Measurements from ENCODE around the gene LDLRAD3.

Gene LDLRAD3

DNA sequence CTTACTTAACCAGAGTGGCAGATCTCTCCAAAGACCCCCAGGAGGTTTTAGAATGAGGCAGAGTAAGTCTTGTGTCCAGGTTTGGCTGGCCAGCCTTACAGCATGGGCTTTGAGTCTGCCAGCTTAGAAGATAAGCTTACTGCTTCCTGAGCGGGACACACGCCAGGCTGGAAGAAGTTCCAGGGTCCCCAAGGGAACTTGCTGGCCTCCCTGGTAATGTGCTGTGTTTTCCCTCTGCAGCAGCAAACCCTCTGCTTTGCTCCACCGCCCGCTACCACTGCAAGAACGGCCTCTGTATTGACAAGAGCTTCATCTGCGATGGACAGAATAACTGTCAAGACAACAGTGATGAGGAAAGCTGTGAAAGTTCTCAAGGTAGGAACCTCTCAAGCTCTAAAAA, 154.2 kb downstream of the LDLRAD3 start:
- in situ Hi-C loops (cut with MboI; ENCODE audit: low sequenced_read_pairs): no loop called here

DNA sequence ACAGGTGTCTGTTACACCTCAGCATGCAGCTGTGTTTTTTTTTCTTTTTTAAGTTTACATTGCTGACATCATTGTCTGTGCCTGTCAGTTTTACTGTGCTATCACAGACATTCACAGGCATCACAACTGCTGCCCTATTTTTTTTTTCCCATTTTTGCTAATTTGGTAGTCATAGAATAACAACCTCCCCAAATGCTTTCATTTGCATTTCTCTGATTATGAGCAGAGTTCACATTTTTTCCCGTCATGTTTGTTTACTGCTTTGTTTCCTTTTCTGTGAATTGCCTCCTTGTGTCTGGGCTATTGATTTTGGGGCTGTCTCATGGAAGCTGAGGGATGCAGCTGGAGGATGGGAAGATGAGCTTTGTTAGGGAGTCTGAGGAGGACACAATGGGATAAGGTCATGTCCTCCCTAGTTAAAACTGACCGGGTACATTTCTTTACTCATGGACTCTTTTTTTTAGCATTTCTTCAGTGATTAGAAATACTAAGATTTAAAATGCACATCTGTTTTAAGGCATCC, 155.1 kb downstream of the LDLRAD3 start:
- in situ Hi-C loops (cut with MboI; ENCODE audit: low sequenced_read_pairs): no loop called here

DNA sequence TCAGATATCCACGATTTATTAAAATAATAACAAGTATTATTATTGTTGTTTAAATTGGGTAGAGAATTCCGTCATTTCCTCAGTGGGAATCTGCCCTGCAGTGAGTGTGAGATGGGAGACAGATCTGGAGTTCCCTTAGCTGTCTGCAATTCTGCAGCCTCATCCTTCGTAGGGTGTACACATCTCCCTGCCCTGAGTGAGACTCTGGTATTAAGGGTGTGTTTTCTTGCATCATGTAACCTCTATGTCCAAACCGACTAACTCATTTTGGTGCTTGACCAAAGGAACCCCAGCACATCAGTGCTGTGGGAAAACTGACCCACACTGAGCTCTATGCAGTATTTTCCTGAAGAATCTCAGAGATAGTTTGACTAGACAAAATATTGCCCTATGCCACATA, 157.6 kb downstream of the LDLRAD3 start:
- in situ Hi-C loops (cut with MboI; ENCODE audit: low sequenced_read_pairs): no loop called here

DNA sequence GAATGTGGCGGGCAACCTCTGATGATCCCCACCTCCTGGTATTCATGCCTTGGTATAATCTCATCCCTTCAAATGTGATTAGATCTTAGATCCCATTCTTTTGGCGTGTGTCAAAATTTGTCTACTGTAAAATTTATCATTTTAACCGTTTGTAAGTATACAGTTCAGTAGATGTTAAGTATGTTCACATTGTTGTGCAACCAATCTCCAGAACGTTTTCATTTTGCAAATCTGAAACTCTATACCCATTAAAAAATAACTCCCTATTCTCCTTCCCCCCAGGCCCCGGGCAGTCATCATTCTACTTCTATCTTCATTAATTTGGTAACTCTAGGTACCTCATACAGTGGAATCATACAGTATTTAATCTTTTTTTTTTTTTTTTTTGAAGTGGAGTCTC, 159.0 kb downstream of the LDLRAD3 start:
- in situ Hi-C loops (cut with MboI; ENCODE audit: low sequenced_read_pairs): no loop called here

DNA sequence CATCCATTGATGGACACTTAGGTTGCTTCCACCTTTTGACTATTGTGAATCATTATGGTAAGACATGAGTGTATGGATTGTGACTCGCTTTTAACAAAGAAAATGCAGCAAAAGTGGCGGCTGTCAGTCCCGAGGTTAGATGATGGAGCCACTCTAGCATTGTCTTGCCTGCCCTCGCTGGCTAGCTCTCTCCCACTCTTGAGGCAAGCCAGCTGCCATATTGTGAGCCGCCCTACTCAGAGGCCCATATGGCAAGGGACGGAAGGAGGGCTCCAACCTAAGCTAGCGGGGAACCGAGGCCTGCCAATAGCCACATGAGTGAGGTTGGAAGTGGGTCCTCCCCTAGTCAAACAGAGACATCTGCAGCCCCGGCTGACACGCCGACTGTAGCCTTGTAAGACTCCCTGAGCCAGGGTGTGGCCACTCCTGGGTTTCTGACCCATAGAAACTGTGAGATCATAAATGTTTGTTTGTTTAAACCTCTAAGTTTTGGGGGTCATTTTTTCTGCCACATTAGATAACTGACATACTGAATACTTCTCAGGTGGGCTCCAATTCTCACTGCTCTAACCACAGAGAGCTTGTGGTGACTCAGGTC, 160.2 kb downstream of the LDLRAD3 start:
- in situ Hi-C loops (cut with MboI; ENCODE audit: low sequenced_read_pairs): no loop called here

DNA sequence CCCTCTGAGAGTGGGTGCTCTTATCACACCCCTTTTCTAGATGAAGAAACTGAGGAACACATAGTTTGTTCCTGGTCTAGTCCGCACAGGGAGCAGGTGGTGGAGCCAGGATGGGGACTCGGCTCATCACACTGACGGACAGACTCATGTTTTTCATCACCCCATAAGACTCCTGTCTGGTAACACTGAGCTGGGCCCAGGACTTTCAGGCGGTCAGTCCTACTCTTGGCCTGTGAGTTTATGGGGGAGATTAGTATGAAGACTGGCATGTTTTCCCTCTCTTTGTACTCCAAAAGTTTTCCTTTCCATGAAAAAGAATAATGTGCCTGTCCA, 160.8 kb downstream of the LDLRAD3 start:
- in situ Hi-C loops (cut with MboI; ENCODE audit: low sequenced_read_pairs): no loop called here

DNA sequence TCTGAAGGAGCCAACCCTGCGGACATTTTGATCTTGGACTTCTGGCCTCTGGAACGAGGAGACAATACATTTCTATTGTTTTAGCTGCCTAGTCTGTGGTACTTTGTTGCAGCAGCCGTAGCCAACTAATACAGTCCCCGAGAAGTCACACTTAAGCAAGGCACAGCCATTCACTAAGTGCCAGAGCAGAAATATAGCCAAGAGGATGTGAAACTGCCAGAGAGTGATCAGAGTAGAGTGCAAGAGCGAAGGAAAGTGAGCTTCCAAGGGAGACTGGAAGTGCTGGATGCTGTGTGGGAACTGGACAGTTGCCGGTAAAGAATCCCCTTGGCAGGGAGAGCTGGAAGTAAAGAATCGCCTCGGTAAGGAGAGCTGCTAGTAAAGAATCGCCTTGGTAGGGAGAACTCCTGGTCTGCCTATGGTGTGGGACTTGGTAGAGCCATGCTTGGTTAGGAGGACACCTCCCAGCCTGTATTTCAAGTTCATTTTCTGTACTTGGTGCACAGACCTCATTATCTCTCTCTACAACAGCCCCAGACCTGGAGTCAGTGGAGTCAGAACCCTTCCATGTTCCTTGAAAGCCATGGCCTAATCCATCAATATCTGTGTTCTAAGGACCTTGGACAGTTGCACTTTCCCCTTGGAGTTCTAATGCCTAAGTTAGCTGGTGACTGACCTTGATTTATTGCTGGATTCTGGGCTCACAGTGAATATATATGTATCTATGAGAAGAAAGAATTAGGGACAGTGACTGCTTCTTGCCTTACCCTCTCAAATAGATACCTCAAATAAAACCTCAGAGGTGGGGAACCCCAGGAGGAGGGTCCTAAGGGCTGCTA, 162.1 kb downstream of the LDLRAD3 start:
- in situ Hi-C loops (cut with MboI; ENCODE audit: low sequenced_read_pairs): no loop called here

DNA sequence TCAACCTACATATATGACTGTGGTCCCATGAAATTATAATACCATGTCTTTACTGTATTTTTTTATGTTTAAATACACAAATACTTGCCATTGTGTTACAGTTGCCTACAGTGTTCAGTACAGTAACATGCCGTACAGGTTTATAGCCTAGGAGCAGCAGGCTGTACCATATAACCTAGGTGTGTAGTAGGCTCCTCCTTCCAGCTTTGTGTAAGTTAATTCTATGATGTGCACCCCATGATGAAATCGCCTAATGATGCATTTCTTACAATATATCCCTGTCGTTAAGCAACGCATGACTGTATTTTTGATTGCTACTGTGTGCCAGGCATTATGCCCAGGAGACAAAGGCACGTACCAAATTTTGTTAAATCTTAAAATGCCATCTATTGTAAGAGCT, 163.7 kb downstream of the LDLRAD3 start:
- in situ Hi-C loops (cut with MboI; ENCODE audit: low sequenced_read_pairs): no loop called here

DNA sequence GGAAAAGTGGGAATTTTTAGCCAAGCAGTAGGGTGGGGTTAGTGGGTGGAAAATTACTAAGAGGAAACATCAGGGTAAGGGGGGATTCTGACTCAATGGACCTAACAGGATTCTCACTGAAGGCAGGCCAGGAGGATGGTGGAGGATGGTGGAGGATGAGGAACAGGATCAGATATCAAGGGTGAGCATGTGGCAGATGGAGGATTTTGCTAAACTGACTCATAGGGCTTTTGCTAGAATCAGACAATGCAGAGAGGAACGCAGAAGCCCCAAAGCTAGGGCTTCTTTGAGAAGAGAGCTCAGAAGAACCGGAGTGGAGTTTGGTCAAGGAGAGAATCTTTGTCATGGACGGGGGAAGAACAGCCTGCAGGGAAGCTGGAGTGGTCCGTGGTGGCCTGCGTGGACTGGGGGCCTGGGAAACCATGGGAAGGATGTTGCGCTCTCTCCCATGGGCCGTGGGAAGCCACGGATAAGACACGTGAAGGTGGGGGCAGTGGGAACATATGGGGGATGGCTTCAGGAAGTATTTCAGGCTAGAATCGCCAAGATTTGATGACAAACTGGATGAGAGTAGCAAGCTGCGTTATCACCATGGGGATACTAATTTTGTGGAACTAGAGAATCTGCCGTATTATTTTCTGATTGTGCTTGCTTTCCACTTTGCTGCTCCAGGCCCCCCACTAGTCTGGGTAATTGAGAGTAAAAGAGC, 165.2 kb downstream of the LDLRAD3 start:
- in situ Hi-C loops (cut with MboI; ENCODE audit: low sequenced_read_pairs): no loop called here

DNA sequence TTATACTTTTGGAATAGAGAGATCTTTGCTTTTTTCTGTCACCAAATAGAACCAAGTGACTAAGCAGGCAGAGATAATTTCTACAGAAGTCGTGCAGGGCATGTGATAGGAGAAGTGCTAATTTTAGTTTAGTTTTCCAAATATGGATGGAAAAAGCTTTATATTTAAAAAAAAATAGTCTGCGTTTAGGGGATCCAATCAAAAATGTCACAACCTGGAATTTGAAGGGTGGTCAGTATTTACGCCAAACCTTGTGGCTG, 165.7 kb downstream of the LDLRAD3 start:
- in situ Hi-C loops (cut with MboI; ENCODE audit: low sequenced_read_pairs): no loop called here

DNA sequence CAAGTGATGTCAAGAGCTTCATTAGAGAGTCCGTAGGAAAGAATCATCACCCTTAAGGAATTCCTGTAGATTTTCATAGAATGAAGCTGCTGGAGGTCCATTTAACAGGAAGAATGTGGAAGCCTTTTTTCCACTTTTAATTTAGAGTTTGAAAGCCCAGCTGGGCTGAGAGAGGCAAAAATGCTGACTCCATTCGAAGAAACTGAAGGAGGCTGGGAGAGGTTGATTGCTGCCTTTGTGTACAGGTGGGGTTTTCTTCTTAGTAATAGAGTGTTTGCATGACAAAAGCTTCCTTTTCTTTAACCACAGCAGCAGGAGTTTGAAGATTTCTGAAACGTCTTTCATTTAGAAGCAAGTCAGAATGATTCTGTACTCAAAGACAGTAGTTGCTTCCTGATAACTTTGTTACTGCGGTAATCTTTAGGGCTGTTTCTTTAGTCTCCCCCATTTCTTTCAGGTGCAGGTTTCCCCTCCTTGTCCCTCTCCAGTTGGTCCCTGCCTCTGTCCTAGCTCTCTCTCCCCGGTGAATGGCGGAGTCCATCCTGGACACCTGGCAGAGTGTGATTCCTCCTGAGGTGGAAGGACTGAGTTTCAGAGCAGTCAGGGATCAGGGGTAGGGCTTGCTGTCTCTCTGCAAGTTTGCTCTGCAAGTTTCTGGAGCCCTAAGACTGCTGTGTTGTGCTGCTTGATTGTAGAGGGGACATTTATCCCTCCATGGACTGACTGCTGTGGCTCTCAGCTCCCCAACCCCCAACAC, 166.2 kb downstream of the LDLRAD3 start:
- in situ Hi-C loops (cut with MboI; ENCODE audit: low sequenced_read_pairs): no loop called here

DNA sequence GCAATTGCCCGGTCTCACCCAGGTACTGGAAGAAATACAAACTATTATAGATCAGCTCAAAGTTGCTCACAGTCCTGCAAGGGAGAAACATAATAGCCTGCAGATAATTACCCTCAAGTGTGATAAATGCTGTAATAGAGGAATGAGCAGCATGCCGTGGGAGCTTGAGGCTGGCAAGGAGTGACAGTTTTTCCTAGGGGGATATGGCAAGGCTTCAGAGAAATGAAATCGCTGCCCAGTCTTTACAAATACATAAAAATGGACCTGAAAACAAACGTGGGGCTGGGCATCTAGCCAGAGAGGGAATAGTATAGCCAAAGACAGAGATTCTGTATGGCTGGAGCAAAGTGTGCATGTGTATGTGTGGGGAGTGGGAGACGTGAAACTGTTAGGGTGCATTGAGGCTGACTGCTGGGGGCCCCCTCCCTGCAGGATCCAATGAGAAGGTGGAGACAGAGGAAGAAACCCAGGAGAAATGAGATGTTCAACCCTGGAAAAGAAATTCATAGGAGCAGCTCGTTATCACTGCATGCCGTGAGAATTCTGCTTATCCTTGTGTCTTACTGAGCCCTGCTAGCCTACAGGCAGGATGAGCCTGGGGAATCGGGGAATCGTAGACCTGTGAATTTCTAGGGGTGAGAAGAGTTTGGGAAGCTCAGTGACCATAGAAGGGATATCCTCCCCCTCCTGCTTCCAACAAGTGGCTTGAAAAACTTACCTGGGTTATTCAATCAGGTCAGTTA, 167.0 kb downstream of the LDLRAD3 start:
- in situ Hi-C loops (cut with MboI; ENCODE audit: low sequenced_read_pairs): no loop called here

DNA sequence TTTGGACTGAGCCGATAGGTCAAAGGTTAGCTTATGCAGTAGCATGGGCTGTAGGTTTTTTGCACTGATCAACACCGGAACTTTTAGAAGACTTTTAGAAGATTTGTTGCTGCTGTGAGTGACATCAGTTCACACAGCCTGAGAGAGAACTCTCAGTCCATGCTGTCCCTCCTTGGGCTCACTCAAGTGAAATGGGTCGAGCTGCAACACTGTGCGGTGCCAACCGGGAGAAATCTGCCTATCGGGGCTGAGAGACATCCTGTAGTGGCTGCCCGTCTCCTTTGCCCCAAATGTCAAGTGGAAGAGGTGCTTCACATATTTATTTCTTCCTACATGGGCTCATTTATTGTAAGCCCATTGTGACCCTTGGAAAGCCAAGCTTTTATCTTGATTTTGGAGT, 170.2 kb downstream of the LDLRAD3 start:
- in situ Hi-C loops (cut with MboI; ENCODE audit: low sequenced_read_pairs): no loop called here

DNA sequence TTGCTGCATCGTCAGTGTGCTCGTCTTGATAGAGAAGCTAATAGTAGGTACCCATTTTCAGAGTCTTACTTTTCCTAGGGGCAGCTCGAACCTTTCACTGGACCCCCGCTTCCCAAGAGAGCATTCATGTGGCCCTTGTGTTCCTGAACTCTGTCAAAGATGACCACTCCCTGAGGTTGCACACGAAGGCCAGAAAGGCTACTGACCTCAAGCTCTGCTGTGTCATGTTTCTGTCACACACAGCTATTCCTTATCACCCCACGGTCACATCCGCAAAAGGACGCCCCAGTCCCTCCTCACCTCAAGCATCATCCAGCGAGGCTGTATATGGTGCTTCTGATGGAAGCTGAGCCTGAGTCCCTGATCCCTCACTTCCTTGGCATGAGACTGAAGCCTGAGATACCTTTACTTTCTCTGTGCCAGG, 171.5 kb downstream of the LDLRAD3 start:
- in situ Hi-C loops (cut with MboI; ENCODE audit: low sequenced_read_pairs): no loop called here

DNA sequence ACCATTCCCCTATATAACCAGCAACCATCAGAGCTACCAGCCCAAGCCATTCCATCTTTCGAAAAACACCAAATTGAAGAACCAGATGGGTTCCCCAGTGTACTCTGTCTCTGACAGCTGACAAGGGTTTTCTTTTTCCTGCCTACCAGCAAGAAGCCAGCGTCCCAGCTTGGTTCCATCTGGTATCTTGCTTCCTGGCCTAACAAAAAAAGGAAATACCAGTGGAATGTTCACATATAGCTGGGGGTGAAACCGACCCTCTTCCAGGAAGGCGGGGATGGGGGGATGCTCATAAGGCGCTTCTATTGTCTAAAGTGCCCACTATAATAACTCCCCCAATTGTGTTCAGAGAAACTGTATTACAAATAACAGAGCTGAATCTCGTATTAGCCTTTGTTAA, 172.3 kb downstream of the LDLRAD3 start:
- in situ Hi-C loops (cut with MboI; ENCODE audit: low sequenced_read_pairs): no loop called here

DNA sequence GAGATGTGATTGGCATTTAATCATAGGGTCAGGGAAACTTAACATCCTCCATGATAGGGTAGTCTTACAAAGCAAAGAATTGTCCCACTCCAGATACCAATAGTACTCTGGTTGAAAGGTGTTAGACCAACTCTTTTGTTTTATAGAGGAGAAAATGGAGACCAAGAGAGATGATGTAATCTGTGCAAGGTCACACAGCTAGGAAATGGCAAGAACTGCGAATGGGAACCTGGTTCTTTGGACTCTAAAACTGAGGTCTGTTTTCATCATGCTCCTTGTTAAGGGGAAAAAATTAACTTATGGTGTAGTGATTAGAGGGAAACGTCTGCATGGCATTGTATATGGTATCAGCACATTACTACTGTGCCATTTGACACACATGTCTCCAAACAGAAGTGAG, 174.2 kb downstream of the LDLRAD3 start:
- in situ Hi-C loops (cut with MboI; ENCODE audit: low sequenced_read_pairs): no loop called here

DNA sequence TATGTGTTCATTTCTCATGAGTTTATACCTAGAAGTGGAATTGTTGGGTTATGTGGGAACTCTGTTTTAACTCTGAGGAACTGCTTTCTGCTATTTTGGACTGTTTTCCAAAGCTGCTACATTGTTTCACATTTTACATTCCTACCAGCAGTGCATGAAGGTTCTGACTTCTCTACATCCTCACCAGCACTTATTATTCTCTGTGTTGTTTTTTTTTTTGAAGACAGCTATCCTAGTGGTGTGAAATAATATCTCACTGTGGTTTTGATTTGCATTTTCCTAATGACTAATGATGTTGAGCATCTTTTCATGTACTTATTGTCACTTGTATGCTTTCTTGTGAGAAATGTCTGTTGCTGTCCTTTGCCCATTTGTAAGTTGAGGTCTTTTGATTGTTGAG, 175.4 kb downstream of the LDLRAD3 start:
- in situ Hi-C loops (cut with MboI; ENCODE audit: low sequenced_read_pairs): no loop called here

DNA sequence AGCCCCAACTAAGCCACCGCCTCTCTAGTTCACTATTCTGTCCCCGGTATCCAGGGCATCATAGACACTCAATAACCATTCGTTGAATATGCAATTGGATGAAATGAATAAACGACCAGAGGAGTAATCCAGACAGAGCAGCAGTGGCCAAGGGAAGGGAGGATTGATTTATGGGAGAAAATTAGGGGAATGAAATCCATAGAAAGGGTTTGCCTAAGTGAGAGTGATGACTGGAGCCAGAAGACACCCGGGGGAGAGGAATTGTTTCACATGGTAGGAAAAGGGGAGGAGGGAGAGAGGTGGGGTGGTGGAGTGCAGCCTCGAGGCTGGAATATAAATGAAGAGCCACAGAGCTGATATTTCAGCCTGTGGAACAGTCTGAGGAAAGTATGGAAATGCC, 177.2 kb downstream of the LDLRAD3 start:
- in situ Hi-C loops (cut with MboI; ENCODE audit: low sequenced_read_pairs): no loop called here

DNA sequence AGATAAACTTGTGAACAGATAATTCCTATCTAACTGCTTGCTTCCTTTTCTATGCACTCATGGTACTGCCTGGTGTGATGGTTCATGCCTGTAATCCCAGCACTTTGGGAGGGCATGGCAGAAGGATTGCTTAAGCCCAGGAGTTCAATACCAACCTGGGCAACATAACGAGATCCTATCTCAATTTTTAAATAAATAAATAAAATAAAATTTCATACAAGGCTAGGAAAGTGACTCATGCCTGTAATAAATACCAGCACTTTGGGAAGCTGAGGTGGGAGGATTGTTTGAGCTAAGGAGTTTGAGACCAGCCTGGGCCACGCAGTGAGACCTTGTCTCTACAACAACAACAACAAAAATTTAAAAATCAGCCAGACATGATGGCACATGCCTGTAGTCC, 178.8 kb downstream of the LDLRAD3 start:
- in situ Hi-C loops (cut with MboI; ENCODE audit: low sequenced_read_pairs): no loop called here

DNA sequence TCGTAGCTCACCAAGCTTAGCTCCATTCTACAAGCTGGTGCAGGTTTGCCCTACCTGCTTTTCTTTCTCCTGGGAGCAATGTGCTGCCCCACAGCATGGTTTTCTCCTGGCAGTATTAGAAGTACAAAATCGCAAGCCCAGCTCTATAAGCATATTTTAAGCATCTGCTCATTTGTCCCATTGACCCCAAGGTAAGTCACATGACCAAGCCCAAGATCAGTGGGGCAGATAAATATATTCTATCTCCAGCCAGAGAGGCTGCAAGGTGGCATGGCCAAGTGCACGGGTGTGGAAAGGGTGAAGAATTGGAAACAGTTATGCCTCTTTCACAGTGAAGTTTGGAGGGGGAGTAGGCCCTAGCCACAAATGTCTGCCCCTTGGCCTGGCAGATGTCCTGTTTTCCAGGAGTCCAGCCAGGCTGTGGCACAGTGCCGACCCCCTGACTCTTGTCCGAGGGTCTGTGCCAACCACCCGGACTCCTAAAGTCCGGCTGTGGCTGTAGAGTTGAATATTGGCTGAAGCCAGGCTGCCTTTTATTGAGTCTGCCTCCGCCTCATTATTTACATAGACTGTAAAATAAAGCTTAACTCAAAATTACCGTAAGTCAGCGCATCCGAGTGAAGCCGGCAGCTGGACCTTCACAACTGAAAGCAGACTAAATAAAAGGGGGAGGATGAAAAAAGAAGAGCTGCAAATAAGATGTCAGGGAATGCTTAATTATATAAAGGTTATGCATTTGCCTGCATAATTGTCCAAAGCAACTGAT, 179.7 kb downstream of the LDLRAD3 start:
- in situ Hi-C loops (cut with MboI; ENCODE audit: low sequenced_read_pairs): no loop called here
